Measurements from ENCODE around the gene PADI2. TPM values are rescaled to one million over a fixed set of nuclear protein-coding genes. Genes with fewer than 3 reads are reported as not detected.

Gene PADI2
- total and polyA plus RNA-seq, 2 of the 8 experiments (the other 6 are each of a cell fraction or from before 2014, with no cell fraction given): 1.6 to 7.5 TPM

GRCh38 chr1:17039522-17039921 lies 79.7 kb downstream of the PADI2 start:
- Histone ChIP-seq H2BK5ac (ENCODE audit: low read depth, low read length) (no peak overlapping the region), H3K9me3 (ENCODE audit: insufficient read depth in 2 of 2, low read depth in 1 of 2, low read length in 1 of 2) (no peaks in the 10 kb centered on the region), H3K36me3 (ENCODE audit: control insufficient read depth in 2 of 4, insufficient read depth in 4 of 4, low read length in 3 of 4) (peaks cover 10 to 44% (median 14%) of the 10 kb centered on the region in 4 experiments), H4K20me1 (replicated peaks in 1 of 2; ENCODE audit: control insufficient read depth in 1 of 2, insufficient read depth in 2 of 2, low read length in 2 of 2) (peaks cover 0 to 1% of the 10 kb centered on the region in 2 experiments), H3K27me3 (replicated peaks in 1 of 4; ENCODE audit: control insufficient read depth in 3 of 4, extremely low read depth in 1 of 4, insufficient read depth in 3 of 4, low read length in 3 of 4) (no peaks in the 10 kb centered on the region), H3K4me3 (ENCODE audit: extremely low read depth in 1 of 4, insufficient read depth in 2 of 4, low read depth in 3 of 4, low read length in 4 of 4) (no peak overlapping the region), H3K23me2 (ENCODE audit: low read depth, low read length) (no peaks in the 10 kb centered on the region), H2AFZ (ENCODE audit: low read length) (no peak overlapping the region), H3K4me2 (ENCODE audit: insufficient read depth in 1 of 2, low read depth in 2 of 2, low read length in 2 of 2) (no peak overlapping the region), H2BK12ac (ENCODE audit: low read depth, low read length) (no peak overlapping the region), H3K4me1 (replicated peaks in 1 of 4; ENCODE audit: control insufficient read depth in 3 of 4, insufficient read depth in 4 of 4, low read length in 3 of 4) (no peaks in the 10 kb centered on the region), H3K14ac (ENCODE audit: insufficient read length) (no peak overlapping the region), H2AK5ac (ENCODE audit: low read depth, low read length) (no peak overlapping the region), H3K4ac (replicated peaks; ENCODE audit: insufficient read length, low read depth, low read length) (no peak overlapping the region), H3K9ac (replicated peaks in 1 of 4; ENCODE audit: extremely low read depth in 1 of 4, low read depth in 3 of 4, low read length in 3 of 4) (no peak overlapping the region), H3K79me2 (ENCODE audit: control insufficient read depth in 1 of 2, insufficient read depth in 2 of 2, low read length in 2 of 2) (no peaks in the 10 kb centered on the region), H3K23ac (ENCODE audit: insufficient read length) (no peak overlapping the region), H3K27ac (ENCODE audit: low read depth, low read length) (no peak overlapping the region), H2BK120ac (replicated peaks; ENCODE audit: low read depth, low read length) (no peak overlapping the region), H4K91ac (replicated peaks; ENCODE audit: insufficient read length, low read length) (no peak overlapping the region), H3K18ac (ENCODE audit: extremely low read depth, low read length) (no peak overlapping the region), H4K8ac (ENCODE audit: extremely low read depth, insufficient read depth, low read length) (no peak overlapping the region), H2BK15ac (ENCODE audit: low read length) (no peak overlapping the region), H4K5ac (ENCODE audit: insufficient read length, low read depth, low read length) (no peak overlapping the region), H2BK20ac (ENCODE audit: low read length) (no peak overlapping the region), H3K79me1 (ENCODE audit: low read depth, low read length) (no peaks in the 10 kb centered on the region), H3K56ac (replicated peaks; ENCODE audit: insufficient read length, low read depth, low read length) (no peak overlapping the region)
- ChIA-PET POLR2A (ENCODE audit: partially characterized antibody) (interaction anchor here (1.3 kb wide), 1 partner anchor 53 kb away, joined by 3 read pairs; no protein-coding TSS in a partner anchor), CTCF (ENCODE audit: partially characterized antibody) (interaction anchor here (1.3 to 1.9 kb wide), 2 partner anchors 12 to 53 kb away, joined by 6 read pairs; no protein-coding TSS in a partner anchor)
- DNase-seq (ENCODE audit: low read depth in 1 of 2, low spot score in 2 of 2) (no peak), FAIRE-seq (no peak)
- TF ChIP-seq CEBPB (IDR thresholded peaks at IDR 0.05; ENCODE audit: low read depth, low read length) (0 out of 2 replicates have a peak, but pooled peaks have one; percentile 5), PHF8 (conservative IDR thresholded peaks at IDR 0.05; ENCODE audit: low read depth, low read length) (no peak)
- 97% methylated on average over 2 of the region's 2 CpGs; no CpG with 5 or more reads in 1 of the 2 experiments for WGBS, 2 experiments (ENCODE audit: extremely low coverage in 1 of 2, insufficient coverage in 1 of 2, insufficient read length in 1 of 2, insufficient replicate concordance in 2 of 2, low coverage in 1 of 2, low lambda C conversion rate in 2 of 2, missing lambda C conversion rate in 1 of 2)
